HL-60/S4 (cell line): ENCODE results near the gene MAPKAP1.
"Not testable (repeated sequence)": the region's sequence is repeated elsewhere in the genome, so short reads cannot be mapped to it uniquely, and the experiment has no call there.

Experiments used
- in situ Hi-C: fragments of 300-500 bp; cut with MboI; formaldehyde crosslinking; loops from 2 replicates; pipeline ENCODE4 v1.14.3; 2022; ENCODE audit warnings: low sequenced_read_pairs

MAPKAP1 gene

DNA sequence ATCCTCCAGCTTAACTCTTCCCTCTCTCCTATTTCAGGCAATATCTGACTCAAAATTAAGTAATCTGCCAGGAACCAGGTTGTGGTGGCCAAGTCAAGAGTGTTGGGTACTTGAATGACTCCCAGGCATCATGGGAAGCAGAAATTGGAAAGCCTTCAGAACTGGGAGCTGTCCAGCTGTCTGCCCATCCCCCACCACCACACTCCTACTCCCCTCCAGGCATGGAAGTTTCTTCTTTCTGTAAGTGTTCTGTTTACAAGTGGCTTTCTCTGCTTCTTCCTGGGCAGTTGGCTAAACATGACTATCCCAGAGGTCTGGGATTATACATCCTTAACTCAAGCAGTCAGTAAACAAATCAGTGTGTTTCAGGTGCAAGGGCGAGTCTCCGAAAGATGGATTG lies 25.6 kb upstream of the MAPKAP1 start:
- in situ Hi-C loops: no loop called here

DNA sequence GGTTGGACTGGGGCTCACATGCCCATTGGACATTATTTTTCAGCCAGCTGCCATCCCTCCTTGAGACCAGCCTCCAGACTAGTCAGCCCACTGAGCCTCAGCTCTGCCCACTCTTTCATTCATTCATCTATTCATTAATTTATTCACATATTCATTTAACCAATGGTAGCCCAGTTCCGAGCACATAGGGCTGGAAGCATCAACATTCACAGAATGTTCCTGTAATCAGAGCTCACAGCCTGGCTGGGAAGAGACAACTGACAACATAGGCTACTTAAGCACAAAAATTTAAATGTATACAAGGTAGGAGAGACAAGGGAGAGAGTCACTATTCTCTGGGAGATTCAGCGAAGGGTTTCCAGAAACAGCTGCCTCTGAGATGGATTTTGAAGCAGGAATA lies 23.2 kb upstream of the MAPKAP1 start:
- in situ Hi-C loops: no loop called here

DNA sequence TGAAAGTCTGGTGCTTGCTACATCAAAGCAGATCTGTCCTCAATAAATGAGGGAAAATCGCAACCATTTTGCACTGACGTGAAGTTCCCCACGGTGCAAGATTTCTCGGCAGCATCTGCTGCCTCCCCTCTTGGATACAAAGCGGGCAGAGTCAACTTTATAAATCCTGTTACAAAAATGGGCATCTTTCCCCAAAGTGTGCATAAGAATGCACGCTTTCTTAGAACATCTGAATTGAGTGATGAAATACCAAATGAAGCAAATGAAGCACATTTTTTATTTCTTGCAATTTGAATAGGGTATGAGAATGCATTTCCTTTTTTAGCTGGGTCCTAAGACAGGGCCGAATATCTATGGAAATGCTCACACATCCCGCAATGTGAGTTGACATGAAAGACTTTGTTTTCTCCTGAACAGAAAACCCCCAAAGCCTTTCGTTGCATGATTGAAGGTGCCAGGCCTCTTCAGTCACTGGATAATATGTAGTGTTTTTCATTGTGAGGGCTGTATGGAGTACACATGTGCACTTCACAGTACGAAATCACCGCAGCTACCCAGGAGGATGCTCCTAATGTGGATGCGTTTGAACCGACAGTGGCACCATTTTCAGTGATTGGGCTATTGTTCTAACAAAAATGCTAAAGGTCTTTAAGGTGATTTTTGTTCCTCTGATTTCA lies 19.6 kb upstream of the MAPKAP1 start:
- in situ Hi-C loops: no loop called here

GRCh38 chr9:125707472-125707804 lies 430 bp upstream of the MAPKAP1 start:
- in situ Hi-C loops: no loop called here

DNA sequence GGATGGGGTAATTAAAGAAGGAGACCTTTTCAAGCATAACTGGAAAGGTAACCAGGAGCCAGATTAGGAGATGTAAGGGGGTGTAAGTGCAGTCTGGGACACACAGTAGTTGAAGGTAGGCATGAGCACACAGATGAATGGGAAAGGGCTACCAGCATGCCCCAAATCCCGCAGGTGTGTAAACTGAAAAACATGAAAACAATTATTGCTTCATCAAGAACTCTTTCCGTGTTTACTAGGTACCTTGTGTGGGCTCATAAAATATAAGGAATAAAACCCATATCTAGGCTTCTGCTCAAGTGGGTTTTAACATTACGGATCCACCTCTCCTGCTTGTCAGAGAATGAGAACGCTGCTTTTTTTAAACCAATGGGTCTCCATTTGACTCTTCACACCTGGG lies 1.1 kb downstream of the MAPKAP1 start:
- in situ Hi-C loops: no loop called here

- in situ Hi-C loops: no loop called here
These were observed 3.3 kb downstream of the MAPKAP1 start for GRCh38 chr9:125703662-125704061.

GRCh38 chr9:125701351-125701750 lies 5.7 kb downstream of the MAPKAP1 start:
- in situ Hi-C loops: no loop called here

DNA sequence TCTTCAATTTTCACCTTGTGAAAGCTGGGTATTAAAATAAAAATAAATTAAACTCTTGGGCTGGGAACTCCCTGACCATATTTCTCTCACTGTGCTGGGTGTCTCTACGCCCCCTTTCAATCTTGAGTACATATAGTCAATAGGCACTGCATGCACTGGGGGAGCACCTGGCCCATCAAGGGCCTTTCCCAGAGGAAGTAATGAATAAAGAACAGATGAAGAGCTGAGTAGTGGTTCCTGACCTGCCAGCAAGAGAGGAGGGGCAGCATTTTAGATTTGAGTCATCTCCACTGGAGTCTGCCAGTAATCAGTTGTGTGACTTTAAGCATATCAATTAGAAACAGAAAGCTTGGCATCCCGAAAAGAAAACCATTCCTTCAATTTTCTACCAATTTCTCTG lies 6.2 kb downstream of the MAPKAP1 start:
- in situ Hi-C loops: no loop called here

DNA sequence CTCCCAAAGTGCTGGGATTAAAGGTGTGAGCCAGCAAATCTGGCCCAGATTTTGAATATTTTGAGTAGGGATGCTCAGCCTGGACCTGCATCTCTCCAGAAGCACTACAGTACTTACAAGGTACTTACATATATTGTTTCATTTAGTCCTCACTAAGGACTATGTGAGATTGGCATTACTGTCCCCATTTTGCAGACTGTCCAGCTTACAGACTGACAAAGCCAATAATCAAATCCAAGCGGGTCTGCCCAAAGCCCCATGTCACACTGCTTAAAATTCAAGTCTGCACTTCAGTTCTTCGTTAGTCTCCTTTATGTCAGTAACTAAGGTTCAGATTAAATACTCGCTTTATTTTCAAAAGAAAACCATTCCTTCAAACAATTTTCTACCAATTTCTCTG lies 7.1 kb downstream of the MAPKAP1 start:
- in situ Hi-C loops: no loop called here

- in situ Hi-C loops: no loop called here
These were observed 10.8 kb downstream of the MAPKAP1 start for GRCh38 chr9:125696106-125696647.

- in situ Hi-C loops: not testable (repeated sequence)
These were observed 11.5 kb downstream of the MAPKAP1 start for GRCh38 chr9:125695548-125695947.

DNA sequence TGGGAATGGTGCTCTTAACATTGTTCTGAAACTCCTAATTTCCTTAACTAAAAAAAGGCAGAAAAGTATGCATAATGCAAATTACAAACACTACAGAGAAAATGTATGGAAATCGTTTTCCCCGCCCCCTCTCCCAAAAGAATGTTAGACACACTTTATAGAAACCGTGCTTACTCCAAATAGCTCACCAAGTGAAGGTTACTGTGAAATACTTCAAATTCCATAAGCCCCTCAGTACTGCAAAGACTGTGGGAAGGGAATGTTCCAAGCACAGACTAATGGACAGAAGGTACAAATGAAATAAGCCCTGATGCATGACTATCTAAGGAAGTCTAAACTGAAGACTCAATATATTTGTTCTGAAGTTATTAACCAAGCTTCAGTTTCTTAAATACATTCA lies 12.5 kb downstream of the MAPKAP1 start:
- in situ Hi-C loops: no loop called here

GRCh38 chr9:125693492-125693891 lies 13.5 kb downstream of the MAPKAP1 start:
- in situ Hi-C loops: not testable (repeated sequence)

DNA sequence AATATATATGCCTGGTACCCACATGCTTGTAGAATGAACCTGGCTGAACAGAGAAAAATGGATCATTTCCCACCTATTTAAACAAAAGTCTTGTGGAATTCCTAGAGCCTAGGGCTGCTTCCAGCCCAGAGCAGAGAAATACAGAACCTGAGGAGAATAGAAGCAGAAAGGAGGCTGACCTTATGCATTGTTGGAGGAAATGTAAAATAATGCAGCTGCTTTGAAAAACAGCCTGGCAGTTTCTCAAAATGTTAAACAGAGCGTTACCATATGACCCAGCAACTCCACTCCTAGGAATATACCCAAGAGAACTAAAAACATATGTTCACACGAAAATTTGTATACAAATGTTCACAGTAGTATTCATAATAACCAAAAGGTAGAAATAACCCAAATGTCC lies 15.1 kb downstream of the MAPKAP1 start:
- in situ Hi-C loops: no loop called here

GRCh38 chr9:125690679-125691078 lies 16.3 kb downstream of the MAPKAP1 start:
- in situ Hi-C loops: no loop called here

- in situ Hi-C loops: no loop called here
These were observed 19.7 kb downstream of the MAPKAP1 start for GRCh38 chr9:125687163-125687863.

DNA sequence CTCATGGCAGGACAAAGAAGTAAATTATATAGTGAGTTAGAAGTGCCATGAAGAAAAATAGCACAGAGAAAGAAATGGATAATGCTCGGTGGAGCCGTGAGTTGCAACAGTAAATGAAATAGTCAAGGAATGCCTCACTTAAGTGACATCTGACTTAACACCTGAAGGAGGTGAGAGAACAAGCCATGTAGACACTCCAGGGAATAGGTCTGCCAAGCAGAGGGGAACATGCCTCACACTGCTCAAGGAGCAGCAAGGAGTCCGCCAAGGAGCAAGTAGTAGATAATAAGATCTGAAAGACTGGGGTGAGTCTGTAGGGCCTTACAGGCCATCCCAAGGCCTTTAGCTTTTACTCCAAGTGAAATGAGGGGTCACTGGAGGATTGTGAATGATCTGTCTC lies 21.8 kb downstream of the MAPKAP1 start:
- in situ Hi-C loops: no loop called here

DNA sequence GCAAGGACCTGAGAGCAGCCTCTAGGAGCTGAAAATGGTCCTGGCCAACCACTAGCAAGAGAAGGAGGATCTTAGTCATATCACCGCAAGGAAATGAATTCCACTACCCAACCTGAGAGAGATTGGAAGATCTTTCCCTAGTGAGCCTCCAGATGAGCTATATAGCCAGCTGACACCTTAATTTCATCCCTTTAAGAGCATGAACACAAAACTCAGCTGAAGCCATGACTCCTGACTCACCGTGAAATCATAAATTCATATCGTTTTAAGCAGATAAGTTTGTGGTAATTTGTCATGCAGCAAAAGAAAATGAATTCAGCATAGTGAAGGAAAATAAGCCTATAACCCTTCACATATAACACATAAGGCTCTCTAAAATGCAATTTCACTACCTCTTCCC lies 23.5 kb downstream of the MAPKAP1 start:
- in situ Hi-C loops: no loop called here

- in situ Hi-C loops: no loop called here
These were observed 24.7 kb downstream of the MAPKAP1 start for GRCh38 chr9:125682340-125682739.

DNA sequence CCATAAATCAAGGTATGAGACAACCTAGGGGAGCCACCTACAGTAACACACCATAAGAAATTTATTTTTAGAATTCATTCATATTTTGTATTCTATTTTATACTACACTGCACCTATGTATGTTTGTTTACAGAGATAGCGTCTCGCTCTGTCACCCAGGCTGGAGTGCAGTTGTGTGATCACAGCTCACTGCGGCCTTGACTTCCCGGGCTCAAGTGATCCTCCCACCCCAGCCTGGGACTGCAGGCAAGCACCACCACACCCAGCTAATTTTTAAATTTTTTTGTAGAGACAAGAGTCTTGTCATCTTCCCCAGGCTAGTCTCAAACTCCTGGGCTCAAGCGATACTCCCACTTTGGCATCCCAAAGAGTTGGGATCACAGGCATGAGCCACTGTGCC lies 25.4 kb downstream of the MAPKAP1 start:
- in situ Hi-C loops: no loop called here

GRCh38 chr9:125681086-125681622 lies 25.9 kb downstream of the MAPKAP1 start:
- in situ Hi-C loops: no loop called here

- in situ Hi-C loops: no loop called here
These were observed 26.6 kb downstream of the MAPKAP1 start for GRCh38 chr9:125680445-125680844.
